Urinary bladder (tissue), 4 donors: Measurements from ENCODE around the gene ASCL5. TPM values are rescaled to one million over a fixed set of nuclear protein-coding genes. Genes with fewer than 3 reads are reported as not detected.

ENCODE experiments used
- DNase-seq: peaks from one replicate; pipeline ENCODE4 v3.0.0-alpha.2; 2015; ENCODE audit errors: extremely low spot score
- H3K27ac ChIP-seq: one replicate; pipeline ENCODE4 v1.5.1; 2013; ENCODE audit warnings: low read depth, mild to moderate bottlenecking, moderate library complexity
- H3K36me3 ChIP-seq: one replicate; pipeline ENCODE4 v1.6.1; 2013; ENCODE audit warnings: mild to moderate bottlenecking, moderate library complexity; ENCODE audit not compliant: insufficient read depth
- H3K4me1 ChIP-seq: one replicate; pipeline ENCODE4 v1.6.1; 2013; ENCODE audit warnings: mild to moderate bottlenecking, moderate library complexity; ENCODE audit not compliant: insufficient read depth
- H3K4me3 ChIP-seq: one replicate; pipeline ENCODE4 v1.5.1; 2013; ENCODE audit warnings: low read depth, low read length
- WGBS: extraction: QIAGEN DNeasy Blood & Tissue Kit; methylation state at CpG from one replicate; pipeline ENCODE4 v1.1.7; 2013; 5-methylcytosine and 5-hydroxymethylcytosine counted together
- polyA plus RNA-seq: library from polyadenylated mRNA; stranded (reverse); fragments of 200-250 nt; gene quantifications from one replicate; pipeline ENCODE4 v1.2.3, GENCODE V29; 2013
- total RNA-seq: library from RNA; depleted of rRNA; stranded (reverse); fragments of >200 nt; gene quantifications from one replicate; pipeline ENCODE4 v1.2.3, GENCODE V29; 2014
- donor health status: healthy with polysubstance abuse.
- donor health status: healthy.

The ASCL5 gene
- total and polyA plus RNA-seq, 2 donors = not detected

- Histone ChIP-seq H3K36me3 (no peaks in the 10 kb centered on the region), H3K4me3 (no peak overlapping the region), H3K27ac (no peak overlapping the region), H3K4me1 (no peaks in the 10 kb centered on the region)
- 94% methylated on average over 19 of the region's 19 CpGs for WGBS
- DNase-seq = no peak
Measured at GRCh38 chr1:201088901-201089525, 38.0 kb downstream of the ASCL5 start.

DNA sequence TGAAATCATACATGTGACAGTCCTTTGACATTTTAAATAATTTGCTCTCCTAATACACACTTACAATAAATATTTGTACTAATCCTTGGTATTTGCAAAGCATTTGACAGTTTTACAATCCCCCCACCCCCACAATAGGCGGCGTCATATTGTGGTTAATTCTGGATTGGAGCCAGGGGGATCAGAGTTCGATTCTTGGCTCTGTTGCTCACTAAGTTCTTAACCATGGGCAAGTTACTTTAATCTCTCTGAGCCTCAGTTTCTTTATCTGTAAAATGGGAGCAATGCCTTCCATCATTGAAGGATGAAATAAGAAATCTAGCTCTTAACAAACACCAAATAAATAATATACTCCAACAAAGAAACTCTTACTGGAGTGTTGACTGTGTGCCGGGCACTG, 38.6 kb downstream of the ASCL5 start:
- Histone ChIP-seq H3K27ac (no peak overlapping the region), H3K4me1 (no peaks in the 10 kb centered on the region), H3K4me3 (no peak overlapping the region), H3K36me3 (no peaks in the 10 kb centered on the region)
- WGBS = 59% methylated on average over 4 of the region's 4 CpGs
- no peak for DNase-seq

DNA sequence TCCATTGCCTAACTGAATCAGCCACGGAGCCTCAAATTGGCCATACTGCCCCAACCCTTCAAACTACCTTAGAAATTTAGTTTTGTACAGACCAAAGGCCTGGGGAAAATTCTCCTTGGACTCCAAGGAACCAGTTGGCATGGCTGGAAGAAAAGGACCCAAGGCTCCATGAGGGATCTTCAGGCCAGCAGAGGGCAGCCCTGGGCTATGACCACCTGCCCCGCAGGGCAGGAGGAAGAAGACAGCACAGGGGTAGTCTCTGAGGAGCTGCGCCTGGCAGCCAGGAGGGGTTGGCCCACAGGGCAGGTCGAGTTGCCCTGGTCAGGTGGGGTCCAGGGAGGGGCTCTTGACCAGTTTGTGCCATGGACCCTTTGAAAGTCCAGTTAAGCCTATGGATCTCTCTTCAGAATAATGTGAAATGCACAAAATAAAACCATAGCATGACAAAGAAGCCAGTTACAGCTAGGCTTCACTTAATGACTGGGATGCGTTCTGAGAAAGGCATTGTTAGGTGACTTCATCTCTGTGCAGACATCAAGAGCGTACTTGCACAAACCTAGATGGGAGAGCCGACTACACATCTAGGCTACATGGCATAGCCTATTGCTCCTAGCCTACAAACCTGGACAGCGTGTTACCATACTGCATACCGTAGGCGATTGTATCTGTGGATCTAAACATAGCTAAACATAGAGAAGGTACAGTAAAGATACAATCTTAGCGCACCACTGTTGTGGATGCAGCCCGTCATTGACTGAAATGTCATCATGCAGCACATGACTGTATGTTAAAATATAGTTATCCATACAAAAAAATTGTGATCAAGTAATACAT, 40.9 kb downstream of the ASCL5 start:
- DNase-seq = no peak
- WGBS = 76% methylated on average over 12 of the region's 12 CpGs
- H3K4me1 ChIP-seq = no peaks in the 10 kb centered on the region
- H3K4me3 ChIP-seq = no peak overlapping the region
- H3K36me3 ChIP-seq = no peaks in the 10 kb centered on the region
- no peak overlapping the region for H3K27ac ChIP-seq

DNA sequence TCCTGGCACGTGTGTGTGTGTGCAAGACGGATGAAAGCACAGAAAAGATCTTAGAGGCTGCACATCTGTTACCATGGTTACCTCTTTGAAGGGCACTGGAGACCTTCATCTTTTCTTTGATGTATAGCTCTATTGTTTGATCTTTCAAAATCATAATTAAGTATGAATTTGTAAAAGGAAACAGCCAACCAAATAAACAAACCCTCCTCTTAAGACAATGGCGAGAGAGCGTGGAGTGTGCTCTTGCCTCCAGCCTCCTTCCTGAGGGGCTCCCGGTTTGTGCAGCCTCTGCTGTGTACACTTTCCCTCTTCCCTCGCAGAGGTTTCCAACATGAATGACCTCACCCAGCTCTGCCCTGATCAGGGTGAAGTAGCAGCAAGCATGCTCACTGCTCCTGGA, 42.7 kb downstream of the ASCL5 start:
- 52% methylated on average over 6 of the region's 6 CpGs for WGBS
- Histone ChIP-seq H3K4me1 (no peaks in the 10 kb centered on the region), H3K4me3 (no peak overlapping the region), H3K36me3 (no peaks in the 10 kb centered on the region), H3K27ac (no peak overlapping the region)
- no peak for DNase-seq

DNA sequence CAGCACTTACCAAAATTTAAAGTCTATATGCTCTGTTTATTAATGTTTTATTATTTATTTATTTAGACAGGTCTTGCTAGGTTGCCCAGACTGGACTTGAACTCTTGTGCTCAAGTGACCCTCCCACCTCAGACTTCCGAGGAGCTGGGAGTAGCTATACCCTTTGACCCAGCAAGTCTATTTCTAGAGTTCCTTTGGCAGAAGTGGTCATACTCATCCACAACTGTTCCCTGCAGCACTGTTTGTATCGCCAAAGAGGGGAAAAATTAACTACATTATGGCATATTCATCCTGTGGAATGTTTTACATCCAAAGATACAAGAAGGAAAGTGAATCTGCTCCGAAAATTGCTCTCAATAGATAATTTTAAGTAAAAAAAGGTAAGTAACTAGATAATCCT, 43.2 kb downstream of the ASCL5 start:
- Histone ChIP-seq H3K4me1 (no peaks in the 10 kb centered on the region), H3K4me3 (no peak overlapping the region), H3K27ac (no peak overlapping the region), H3K36me3 (no peaks in the 10 kb centered on the region)
- DNase-seq = no peak
- 69% methylated on average over 3 of the region's 3 CpGs for WGBS

- no peak for DNase-seq
- Histone ChIP-seq H3K4me3 (no peak overlapping the region), H3K36me3 (no peaks in the 10 kb centered on the region), H3K4me1 (no peaks in the 10 kb centered on the region), H3K27ac (no peak overlapping the region)
- 95% methylated on average over 3 of the region's 3 CpGs for WGBS
Measured at GRCh38 chr1:201080135-201080534, 46.8 kb downstream of the ASCL5 start.

DNA sequence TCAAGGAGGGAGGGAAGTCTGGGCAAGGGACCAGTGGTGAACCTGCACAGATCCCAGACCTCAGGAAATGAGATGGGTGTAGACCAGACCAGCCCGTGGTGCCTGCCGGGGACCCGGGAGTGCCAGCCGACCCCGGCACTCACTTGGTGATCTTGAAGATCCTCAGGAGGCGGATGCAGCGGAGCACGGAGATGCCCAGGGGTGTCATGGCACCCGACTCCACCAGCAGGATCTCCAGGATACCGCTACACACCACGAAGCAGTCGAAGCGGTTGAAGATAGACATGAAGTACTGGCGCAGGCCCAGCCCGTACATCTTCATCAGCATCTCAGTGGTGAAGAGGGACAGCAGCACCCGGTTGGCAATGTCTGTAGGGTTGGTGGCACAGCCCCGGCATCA, 49.2 kb downstream of the ASCL5 start:
- no peak for DNase-seq
- Histone ChIP-seq H3K4me3 (no peak overlapping the region), H3K27ac (no peak overlapping the region), H3K4me1 (no peaks in the 10 kb centered on the region), H3K36me3 (no peaks in the 10 kb centered on the region)
- 93% methylated on average over 17 of the region's 17 CpGs for WGBS

DNA sequence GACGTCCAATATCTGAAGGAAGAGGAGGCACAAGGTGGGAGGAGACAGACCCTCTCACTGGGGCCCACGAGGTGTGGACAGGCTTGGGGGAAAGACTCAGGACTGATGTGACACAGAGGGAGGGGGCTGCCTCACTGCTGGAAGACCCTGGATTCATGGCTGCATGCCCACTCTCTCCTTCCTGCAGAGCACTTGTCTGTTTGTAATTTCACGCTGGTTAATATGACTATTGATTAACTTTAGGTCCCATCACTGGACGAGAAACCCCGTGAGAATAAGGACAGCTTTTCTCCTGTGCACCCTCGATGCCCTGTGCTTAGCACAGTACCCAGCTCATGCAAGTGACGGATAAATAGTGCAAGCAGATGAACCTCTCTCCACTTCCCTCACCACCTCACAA, 49.9 kb downstream of the ASCL5 start:
- Histone ChIP-seq H3K4me1 (no peaks in the 10 kb centered on the region), H3K4me3 (no peak overlapping the region), H3K27ac (no peak overlapping the region), H3K36me3 (no peaks in the 10 kb centered on the region)
- no peak for DNase-seq
- 76% methylated on average over 7 of the region's 7 CpGs for WGBS

DNA sequence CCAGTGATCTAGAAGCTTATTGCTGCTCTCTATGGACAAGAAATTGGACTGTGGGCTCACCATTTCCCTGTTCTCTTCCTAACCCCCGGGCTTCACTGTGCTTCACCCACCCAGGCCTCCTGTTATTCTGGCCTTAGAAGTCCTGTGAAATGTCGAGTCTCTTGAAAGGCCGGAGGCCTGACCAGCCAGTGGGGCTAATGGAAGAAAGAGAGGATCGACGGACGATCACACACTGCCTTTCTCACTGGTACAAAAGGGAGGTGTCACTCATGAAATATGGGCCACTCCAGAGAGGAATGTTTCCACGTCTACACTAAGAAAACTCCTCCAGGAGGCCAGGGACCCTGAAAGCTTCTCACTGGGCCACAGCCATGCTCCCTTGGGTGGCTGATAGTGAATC, 50.9 kb downstream of the ASCL5 start:
- no peak overlapping the region for H3K27ac ChIP-seq
- no peak overlapping the region for H3K4me3 ChIP-seq
- H3K36me3 ChIP-seq = no peaks in the 10 kb centered on the region
- H3K4me1 ChIP-seq = no peaks in the 10 kb centered on the region
- WGBS = 87% methylated on average over 7 of the region's 7 CpGs
- DNase-seq = no peak

GRCh38 chr1:201074018-201074417, 53.0 kb downstream of the ASCL5 start:
- H3K4me1 ChIP-seq = no peaks in the 10 kb centered on the region
- DNase-seq = no peak
- H3K27ac ChIP-seq = no peak overlapping the region
- H3K36me3 ChIP-seq = no peaks in the 10 kb centered on the region
- H3K4me3 ChIP-seq = no peak overlapping the region
- WGBS = 96% methylated on average over 5 of the region's 5 CpGs

- Histone ChIP-seq H3K4me3 (no peak overlapping the region), H3K27ac (no peak overlapping the region), H3K36me3 (no peaks in the 10 kb centered on the region), H3K4me1 (no peaks in the 10 kb centered on the region)
- 85% methylated on average over 6 of the region's 6 CpGs for WGBS
- no peak for DNase-seq
Measured at GRCh38 chr1:201072922-201073321, 54.1 kb downstream of the ASCL5 start.

DNA sequence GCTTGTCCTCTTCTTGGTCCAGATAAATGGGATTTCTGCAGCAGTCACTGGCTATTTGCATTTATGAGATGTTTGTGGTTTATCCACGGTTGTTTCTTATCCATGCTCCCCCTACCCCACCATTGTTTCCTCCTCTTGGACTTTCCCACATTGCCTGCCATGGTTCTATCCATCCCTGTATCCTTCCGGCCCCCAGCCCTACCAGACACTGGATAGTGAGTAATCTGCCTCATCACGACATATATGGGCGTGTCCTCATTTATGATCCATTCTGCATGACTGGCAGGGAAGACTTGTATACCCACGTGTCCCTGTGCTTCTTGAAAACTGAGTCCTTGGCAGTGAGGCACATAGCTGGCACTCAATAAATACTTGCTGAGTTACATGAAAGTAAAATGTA, 54.8 kb downstream of the ASCL5 start:
- DNase-seq = no peak
- Histone ChIP-seq H3K4me1 (no peaks in the 10 kb centered on the region), H3K4me3 (no peak overlapping the region), H3K36me3 (no peaks in the 10 kb centered on the region), H3K27ac (no peak overlapping the region)
- WGBS = 75% methylated on average over 5 of the region's 5 CpGs

- no peak overlapping the region for H3K27ac ChIP-seq
- no peak for DNase-seq
- 84% methylated on average over 3 of the region's 3 CpGs for WGBS
- no peaks in the 10 kb centered on the region for H3K4me1 ChIP-seq
- H3K4me3 ChIP-seq = no peak overlapping the region
- H3K36me3 ChIP-seq = no peaks in the 10 kb centered on the region
Measured at GRCh38 chr1:201069636-201070035, 57.3 kb downstream of the ASCL5 start.

DNA sequence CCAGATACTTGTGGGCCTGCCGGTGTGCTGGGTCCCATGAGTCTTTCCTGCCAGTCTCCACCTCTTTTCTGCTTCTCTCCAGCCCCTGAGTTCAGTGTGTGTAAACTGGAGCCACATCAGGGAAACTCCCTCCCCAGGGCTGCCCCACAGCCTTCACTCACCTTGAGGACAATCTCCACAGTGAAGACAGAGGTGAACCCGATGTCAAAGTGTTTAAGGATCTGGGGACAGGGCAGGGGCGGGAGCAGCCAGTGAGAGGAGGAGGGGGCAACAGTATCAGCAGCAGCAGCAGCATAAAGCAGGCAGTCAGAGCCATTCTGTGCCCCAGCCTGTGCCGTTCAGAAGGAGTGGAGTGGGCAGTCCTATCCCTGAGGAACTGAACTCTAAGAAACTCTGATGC, 58.0 kb downstream of the ASCL5 start:
- H3K4me1 ChIP-seq = no peaks in the 10 kb centered on the region
- WGBS = 69% methylated on average over 4 of the region's 4 CpGs
- no peak overlapping the region for H3K27ac ChIP-seq
- no peaks in the 10 kb centered on the region for H3K36me3 ChIP-seq
- no peak for DNase-seq
- no peak overlapping the region for H3K4me3 ChIP-seq
